Endothelial cell of umbilical vein (primary cell): ENCODE data around the gene PLIN5. TPM values are rescaled to one million over a fixed set of nuclear protein-coding genes. Genes with fewer than 3 reads are reported as not detected.

Source experiments
- BruUV-seq: library from RNA; stranded (reverse); fragments of 400-500 nt; replicated peaks from 2 replicates; lab custom pipeline; 2021; lab: Mats Ljungman, UMichigan
- CTCF ChIA-PET: fragments of 300-600, 350-600 bp; sonication (Branson Sonifier 250); formaldehyde crosslinking; loops from one replicate; lab custom pipeline; 2021; ENCODE audit warnings: antibody characterized with exemption, inconsistent platforms; lab: Charles Lee
- POLR2A ChIA-PET: fragments of 300-600, 350-600 bp; sonication (Branson Sonifier 250); formaldehyde crosslinking; loops from one replicate; lab custom pipeline; 2021; ENCODE audit warnings: antibody characterized with exemption, inconsistent platforms; lab: Charles Lee
- DNase-seq: peaks from one replicate; pipeline ENCODE4 v3.0.0-alpha.2; 2011; ENCODE audit warnings: low read depth, low spot score
- FAIRE-seq: peaks from 2 replicates; lab custom pipeline; 2011; peaks lifted over from hg19 to GRCh38; lab: Jason Lieb, UNC
- H2AFZ ChIP-seq: 2 replicates; pipeline ENCODE4 v1.6.0; 2012; ENCODE audit warnings: low read depth, low read length, control low read depth, inconsistent platforms
- H3K27ac ChIP-seq: 2 replicates; pipeline ENCODE4 v1.5.1; 2011; ENCODE audit warnings: low read depth, mild to moderate bottlenecking, control low read depth, low read length, moderate library complexity; ENCODE audit not compliant: insufficient read depth
- H3K27me3 ChIP-seq, 2 experiments: 2 replicates each; pipeline versions ENCODE4 v1.6.0 to v1.6.1; 2011; ENCODE audit warnings: low read length in 2 of 2, mixed read lengths in 1 of 2; ENCODE audit not compliant: control insufficient read depth in 2 of 2, insufficient read depth in 2 of 2
- H3K36me3 ChIP-seq, 2 experiments: 2 replicates in 1 of 2; 3 replicates in 1 of 2; pipeline ENCODE4 v1.5.1; 2011; ENCODE audit warnings: low read length in 2 of 2, mild to moderate bottlenecking in 1 of 2, moderate library complexity in 1 of 2; ENCODE audit not compliant: control insufficient read depth in 2 of 2, insufficient read depth in 2 of 2; ENCODE audit errors: extremely low read depth in 1 of 2
- H3K4me1 ChIP-seq: 3 replicates; pipeline ENCODE4 v1.5.1; 2011; ENCODE audit warnings: mild to moderate bottlenecking, low read length; ENCODE audit not compliant: control insufficient read depth, insufficient read depth; ENCODE audit errors: extremely low read depth
- H3K4me2 ChIP-seq: 2 replicates; pipeline ENCODE4 v1.6.1; 2011; ENCODE audit warnings: low read length, control low read depth, mixed read lengths; ENCODE audit not compliant: insufficient read depth
- H3K4me3 ChIP-seq, 3 experiments: fragments of 200-600 bp in 1 of 3; sonication (generic), shearing (Covaris generic) in 1 of 3; replicated peaks in 1 of 3; 2 replicates each; pipeline ENCODE4 v1.5.1; 2011 to 2016; ENCODE audit warnings: control low read depth in 3 of 3, low read length in 3 of 3, mild to moderate bottlenecking in 2 of 3, inconsistent platforms in 1 of 3, low read depth in 1 of 3, moderate library complexity in 1 of 3; ENCODE audit not compliant: insufficient read depth in 1 of 3
- H3K79me2 ChIP-seq: 2 replicates; pipeline ENCODE4 v1.6.0; 2012; ENCODE audit warnings: low read length, inconsistent platforms; ENCODE audit not compliant: control insufficient read depth, insufficient read depth
- H3K9ac ChIP-seq: replicated peaks from 2 replicates; pipeline ENCODE3; 2011; ENCODE audit warnings: low read length, control low read depth; ENCODE audit not compliant: insufficient read depth; ENCODE audit errors: extremely low read depth
- H3K9me1 ChIP-seq: replicated peaks from 3 replicates; pipeline ENCODE4 v1.6.0; 2011; ENCODE audit warnings: mild to moderate bottlenecking, low read length; ENCODE audit not compliant: control insufficient read depth, insufficient read depth; ENCODE audit errors: extremely low read depth
- H3K9me3 ChIP-seq: replicated peaks from 2 replicates; pipeline ENCODE4 v1.5.1; 2012; ENCODE audit warnings: low read length, inconsistent platforms; ENCODE audit not compliant: control insufficient read depth, insufficient read depth
- H4K20me1 ChIP-seq: replicated peaks from 2 replicates; pipeline ENCODE3; 2011; ENCODE audit warnings: mild to moderate bottlenecking, low read length; ENCODE audit not compliant: control insufficient read depth, insufficient read depth; ENCODE audit errors: extremely low read depth
- CTCF ChIP-seq, 2 donors: IDR thresholded peaks; 1 replicate in 1 of 2; 2 replicates in 1 of 2; pipeline ENCODE4 v1.5.1; 2011; ENCODE audit warnings: low read length in 2 of 2, mild to moderate bottlenecking in 2 of 2, moderate library complexity in 2 of 2, control low read depth in 1 of 2, inconsistent platforms in 1 of 2, low read depth in 1 of 2; ENCODE audit not compliant: insufficient read depth in 1 of 2; ENCODE audit errors: extremely low read depth in 1 of 2
- EZH2 ChIP-seq: IDR thresholded peaks from 2 replicates; pipeline ENCODE4 v1.6.1; 2012; ENCODE audit warnings: borderline replicate concordance, low read depth, mild to moderate bottlenecking, moderate library complexity, low read length, inconsistent platforms; ENCODE audit not compliant: severe bottlenecking
- FOS ChIP-seq: IDR thresholded peaks from 2 replicates; pipeline ENCODE4 v1.6.1; 2011; ENCODE audit warnings: mild to moderate bottlenecking, low read length, moderate library complexity, borderline replicate concordance; ENCODE audit not compliant: insufficient read depth
- GATA2 ChIP-seq: IDR thresholded peaks from 2 replicates; pipeline ENCODE4 v1.7.0; 2011; ENCODE audit warnings: low read depth, mild to moderate bottlenecking, moderate library complexity, mixed read lengths, low read length; ENCODE audit not compliant: insufficient read length, insufficient read depth
- JUN ChIP-seq: IDR thresholded peaks from 2 replicates; pipeline ENCODE4 v1.6.1; 2011; ENCODE audit warnings: borderline replicate concordance, low read depth; ENCODE audit not compliant: insufficient read length, insufficient read depth
- MAX ChIP-seq: IDR thresholded peaks from 2 replicates; pipeline ENCODE4 v1.6.1; 2011; ENCODE audit not compliant: insufficient read depth, insufficient read length
- MYC ChIP-seq: IDR thresholded peaks from one replicate; pipeline ENCODE4 v1.6.1; 2011; ENCODE audit warnings: mild to moderate bottlenecking, low read depth, low read length
- POLR2A ChIP-seq: IDR thresholded peaks from 2 replicates; pipeline ENCODE4 v1.6.1; 2012; ENCODE audit warnings: low read depth, mild to moderate bottlenecking, control low read depth, low read length
- POLR2AphosphoS5 ChIP-seq: IDR thresholded peaks from 2 replicates; pipeline ENCODE4 v1.6.1; 2012; ENCODE audit warnings: low read depth, mild to moderate bottlenecking, control low read depth, low read length, moderate library complexity; ENCODE audit not compliant: insufficient read depth
- dilution Hi-C: fragments of 300-500 bp; cut with MboI; formaldehyde crosslinking; loops from one replicate; pipeline ENCODE4 v1.15.0; 2019; ENCODE audit warnings: low sequenced_read_pairs; ENCODE audit not compliant: extremely low pct_ligation_motif_present
- intact Hi-C: fragments of 100-400 bp; cut with micrococcal nuclease; formaldehyde crosslinking; loops from one replicate; pipeline ENCODE4 v1.10.0; 2022
- polyA plus RNA-seq, 4 experiments: library from polyadenylated mRNA; depleted of rRNA in 3 of 4; stranded (reverse) in 3 of 4; unstranded in 1 of 4; fragments of >200 nt; gene quantifications; 2 replicates each; pipeline versions ENCODE4 v1.2.1 to v1.2.3, GENCODE V29; 2011 to 2012; ENCODE audit warnings: missing spikeins in 1 of 4
- total RNA-seq: library from RNA; stranded (reverse); gene quantifications from 2 replicates; pipeline ENCODE4 v1.2.3, GENCODE V29; 2021

PLIN5 gene
- total and polyA plus RNA-seq, 2 donors (not counting 3 experiments of a cell fraction or from before 2014, with no cell fraction given) = 0.17 to 0.24 TPM

- Histone ChIP-seq H3K4me3 (no peak overlapping the region), H3K9ac (no peak overlapping the region), H3K27me3 (no peaks in the 10 kb centered on the region), H2AFZ (no peak overlapping the region), H3K27ac (no peak overlapping the region), H4K20me1 (no peaks in the 10 kb centered on the region), H3K9me1 (no peaks in the 10 kb centered on the region), H3K4me2 (no peak overlapping the region), H3K36me3 (no peaks in the 10 kb centered on the region), H3K79me2 (no peaks in the 10 kb centered on the region), H3K4me1 (no peaks in the 10 kb centered on the region), H3K9me3 (no peaks in the 10 kb centered on the region)
- ChIA-PET POLR2A (no interaction called here), CTCF (no interaction called here)
- FAIRE-seq (no peak), DNase-seq (no peak)
- dilution Hi-C loops (no loop called here), intact Hi-C loops (no loop called here)
- BruUV-seq = no TSS peak
- no peak for TF ChIP-seq EZH2
- TF ChIP-seq MAX = no peak
- no peak for TF ChIP-seq MYC
- no peak for TF ChIP-seq FOS
- TF ChIP-seq POLR2A = no peak
- no peak for TF ChIP-seq POLR2AphosphoS5
- TF ChIP-seq GATA2 = no peak
- no peak for TF ChIP-seq CTCF (IDR thresholded peaks at IDR 0.05; ENCODE audit: extremely low read depth in 1 of 2, insufficient read depth in 1 of 2, low read depth in 1 of 2, low read length in 2 of 2)
- TF ChIP-seq JUN = no peak
These were observed 5.0 kb downstream of the PLIN5 start for GRCh38 chr19:4529924-4530522.
